GM18526 (cell line): Measurements from ENCODE around the gene CCDC192.

Experiments used
- POLR2A ChIP-seq: IDR thresholded peaks from 3 replicates; pipeline ENCODE4 v1.6.1; 2011; ENCODE audit not compliant: insufficient read length; ENCODE audit errors: extremely low read depth

The CCDC192 gene

DNA sequence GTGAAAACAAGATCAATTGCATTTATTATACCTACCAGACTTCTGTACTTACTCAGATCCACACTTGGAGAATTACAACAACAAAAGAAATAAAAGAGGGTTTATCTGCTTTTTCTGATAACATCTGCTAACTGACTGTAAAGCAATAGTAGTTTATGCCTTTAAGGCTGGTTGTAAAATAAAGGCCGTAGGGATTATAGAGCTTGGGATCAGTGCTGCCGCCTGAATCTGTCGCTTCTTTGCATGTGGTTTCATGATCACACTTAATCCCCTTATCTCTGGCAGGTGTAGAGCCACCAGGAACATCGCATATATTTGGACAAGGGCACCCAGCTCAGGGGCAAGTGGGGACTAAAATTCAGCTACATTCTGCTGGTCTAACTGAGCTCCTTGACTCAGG is 146.7 kb downstream of the CCDC192 start:
- TF ChIP-seq POLR2A: no peak

DNA sequence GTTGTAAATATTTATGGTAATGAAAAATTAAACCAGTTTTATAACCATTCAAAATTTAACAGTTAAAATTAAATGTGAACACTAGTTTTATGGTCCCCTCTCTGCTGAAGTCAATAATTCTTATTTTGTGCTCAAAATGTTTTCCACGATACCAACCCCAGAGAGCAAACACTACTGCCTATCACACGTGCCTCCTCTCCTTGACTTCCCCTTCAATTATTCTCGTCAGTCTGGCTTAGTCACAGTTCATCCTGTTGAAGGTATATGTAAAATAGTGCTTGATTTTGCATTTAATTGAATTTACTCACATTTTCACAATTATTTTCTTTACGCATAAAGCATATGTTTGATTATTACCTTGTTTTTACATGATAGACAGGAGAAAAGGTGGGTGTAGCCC is 148.8 kb downstream of the CCDC192 start:
- no peak for TF ChIP-seq POLR2A

DNA sequence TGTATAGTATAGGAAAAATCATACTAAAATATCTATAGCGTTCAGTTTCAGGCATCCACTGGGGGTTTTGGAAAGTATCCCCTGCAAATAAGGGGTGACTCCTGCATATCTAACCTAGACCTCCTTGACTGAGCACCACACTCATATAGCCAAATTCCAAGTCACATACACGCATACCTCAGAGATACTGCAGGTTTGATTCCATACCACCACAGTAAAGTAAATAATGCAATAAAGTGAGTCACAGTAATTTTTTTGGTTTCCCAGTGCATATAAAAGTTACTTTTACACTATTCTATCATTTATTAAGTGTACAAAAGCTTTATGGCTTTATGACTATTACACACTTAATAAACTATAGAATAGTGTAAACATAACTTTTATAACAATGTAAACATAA is 151.3 kb downstream of the CCDC192 start:
- no peak for TF ChIP-seq POLR2A

DNA sequence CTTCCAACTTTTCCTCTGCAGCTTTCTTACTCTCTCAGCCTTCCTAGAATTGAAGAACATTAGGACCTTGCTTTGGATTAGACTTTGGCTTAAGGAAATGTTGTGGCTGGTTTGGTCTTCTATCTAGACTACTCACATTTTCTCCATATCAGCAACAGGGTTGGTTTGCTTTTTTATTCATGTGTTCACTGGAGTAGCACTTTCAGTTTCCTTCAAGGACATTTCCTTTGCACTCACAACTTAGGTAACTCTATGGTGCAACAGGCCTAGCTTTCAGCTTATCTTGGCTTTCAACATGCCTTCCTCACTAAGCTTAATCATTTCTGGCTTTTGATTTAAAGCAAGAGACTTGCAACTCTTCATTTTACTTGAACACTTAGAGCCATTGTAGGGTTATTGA is 153.1 kb downstream of the CCDC192 start:
- TF ChIP-seq POLR2A: no peak

DNA sequence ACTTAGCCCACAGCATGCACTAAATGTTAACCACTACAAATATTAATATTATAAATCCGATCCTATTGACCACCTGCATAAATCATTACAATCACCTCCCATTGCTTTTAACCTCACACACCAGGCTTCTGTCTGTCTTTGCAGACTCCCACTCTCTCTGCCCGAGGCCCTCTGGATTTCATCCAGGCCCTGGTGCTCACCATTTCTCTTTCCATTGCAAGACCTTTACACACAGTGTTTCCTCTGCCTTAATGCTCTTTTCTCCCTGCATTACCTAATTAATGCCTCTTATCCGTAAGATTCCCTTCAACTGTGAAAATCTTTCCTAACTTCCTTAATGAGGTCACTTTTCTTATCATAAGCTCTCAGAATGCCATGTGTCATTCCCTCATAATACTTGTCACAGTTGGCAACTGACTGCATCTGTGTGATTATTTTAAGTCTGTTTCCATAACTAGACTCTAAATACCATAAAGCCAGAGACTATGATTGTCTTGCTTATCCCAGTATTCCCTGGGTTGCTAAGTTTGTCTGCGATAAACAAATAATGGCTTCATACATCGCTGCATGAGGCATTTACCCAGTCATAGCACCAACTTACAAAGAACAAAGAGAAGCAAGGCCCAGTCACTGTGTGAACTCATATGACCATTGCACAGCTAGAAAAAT is 155.1 kb downstream of the CCDC192 start:
- TF ChIP-seq POLR2A: no peak

DNA sequence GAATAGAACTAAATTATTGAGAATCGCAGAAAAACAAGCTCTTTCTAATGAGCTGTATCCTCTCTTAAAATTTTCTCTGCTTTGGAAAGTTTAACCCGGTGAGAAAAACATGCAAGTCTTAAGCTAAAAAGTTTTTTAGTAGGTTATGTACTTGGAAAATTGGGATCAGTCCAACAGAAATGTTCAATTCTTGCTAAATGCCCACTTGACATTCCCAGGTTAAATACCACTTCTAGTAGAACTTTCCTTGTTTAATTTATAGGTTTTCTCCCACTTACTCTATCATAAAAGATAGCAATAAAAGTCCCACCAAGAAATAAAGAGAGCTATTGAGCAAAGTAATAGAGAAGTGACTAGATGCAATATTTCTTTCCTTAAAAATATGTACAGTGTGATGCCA is 157.1 kb downstream of the CCDC192 start:
- TF ChIP-seq POLR2A: no peak

DNA sequence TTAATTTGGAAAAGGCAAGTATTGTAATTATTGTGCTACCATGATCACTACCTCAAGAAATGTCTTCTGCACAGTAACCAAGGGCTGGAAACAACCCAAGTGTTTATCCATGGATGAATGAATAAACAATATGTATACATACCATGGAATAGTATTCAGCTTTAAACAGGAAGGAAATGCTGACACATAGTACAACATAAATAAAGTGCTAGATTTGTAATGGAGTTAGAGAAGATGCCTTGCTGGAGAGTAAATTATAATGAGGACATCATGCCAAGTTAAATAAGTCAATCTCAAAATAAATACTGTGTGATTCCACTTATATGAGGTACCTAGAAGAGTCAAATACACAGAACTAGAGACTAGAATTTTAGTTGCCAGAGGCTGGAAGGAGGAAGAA is 160.0 kb downstream of the CCDC192 start:
- TF ChIP-seq POLR2A: no peak

DNA sequence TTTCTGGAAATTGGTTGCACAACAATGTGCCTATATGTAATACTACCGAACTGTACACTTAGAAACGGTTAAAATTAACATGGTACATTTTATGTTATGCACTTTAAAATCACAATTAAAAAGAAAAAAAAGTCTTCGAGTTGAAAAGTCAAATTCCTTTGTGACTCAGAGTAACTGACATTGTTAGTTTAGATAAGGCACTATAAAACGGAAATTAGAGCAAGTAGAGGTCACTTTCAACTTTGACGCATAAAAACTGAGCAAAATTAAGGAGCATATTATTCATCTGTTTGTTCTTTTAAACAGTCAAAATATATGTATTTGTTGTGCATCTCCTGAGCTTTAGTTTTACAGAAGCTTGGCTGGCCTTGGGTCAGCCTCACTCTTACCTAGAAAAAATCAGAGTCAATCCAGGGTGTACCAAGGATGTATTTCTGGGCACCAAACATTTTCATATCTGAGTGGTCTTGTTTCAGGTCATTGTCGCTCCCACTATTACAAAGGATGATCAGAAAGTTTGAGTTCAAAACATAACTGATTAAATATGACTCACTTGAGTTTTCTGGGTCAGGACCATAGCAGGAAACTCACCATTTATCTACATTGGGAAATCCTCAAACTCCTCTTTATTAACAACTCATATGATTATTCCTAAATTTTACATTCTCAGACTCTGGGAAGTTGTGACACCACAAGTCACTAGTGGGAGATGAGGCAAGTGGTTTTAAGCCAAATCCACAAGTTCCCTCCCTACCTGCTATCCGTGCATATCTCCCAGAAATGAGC is 160.6 kb downstream of the CCDC192 start:
- TF ChIP-seq POLR2A: no peak

DNA sequence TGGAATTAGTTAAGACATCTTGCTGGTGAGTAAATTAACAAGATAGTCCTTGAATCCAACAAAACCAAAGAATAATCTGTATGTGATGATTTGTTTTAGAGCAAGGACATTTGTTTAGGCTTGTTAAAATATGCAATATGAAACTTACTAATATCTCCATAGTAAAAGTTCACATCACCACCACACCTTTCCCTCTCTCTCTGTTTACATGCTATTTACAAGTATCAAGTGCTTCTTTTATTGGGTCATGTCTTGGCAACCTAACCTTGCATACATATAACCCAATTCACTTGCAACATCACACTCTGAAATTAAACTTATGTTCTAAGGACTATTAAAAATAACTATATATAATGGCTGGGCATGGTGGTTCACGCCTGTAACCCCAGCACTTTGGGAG is 161.3 kb downstream of the CCDC192 start:
- no peak for TF ChIP-seq POLR2A

DNA sequence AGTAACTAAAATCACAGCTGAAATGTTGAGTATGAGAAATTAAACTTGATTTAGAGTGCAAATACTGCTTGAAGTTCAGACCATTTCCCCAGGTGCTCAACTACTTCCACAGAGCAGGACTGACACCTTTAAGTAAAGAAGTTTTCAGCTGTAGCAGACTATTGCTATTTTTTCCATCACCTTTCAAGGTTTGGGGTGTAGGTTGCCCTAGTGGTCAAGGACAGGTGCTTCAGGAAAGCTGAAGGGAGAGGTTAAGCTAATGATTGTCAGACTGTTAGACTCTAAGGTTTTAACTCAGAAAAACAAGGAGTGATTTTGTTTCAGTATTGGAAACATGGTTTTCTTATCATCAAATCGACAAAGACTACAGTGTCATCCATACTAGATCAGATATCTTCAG is 162.1 kb downstream of the CCDC192 start:
- no peak for TF ChIP-seq POLR2A

DNA sequence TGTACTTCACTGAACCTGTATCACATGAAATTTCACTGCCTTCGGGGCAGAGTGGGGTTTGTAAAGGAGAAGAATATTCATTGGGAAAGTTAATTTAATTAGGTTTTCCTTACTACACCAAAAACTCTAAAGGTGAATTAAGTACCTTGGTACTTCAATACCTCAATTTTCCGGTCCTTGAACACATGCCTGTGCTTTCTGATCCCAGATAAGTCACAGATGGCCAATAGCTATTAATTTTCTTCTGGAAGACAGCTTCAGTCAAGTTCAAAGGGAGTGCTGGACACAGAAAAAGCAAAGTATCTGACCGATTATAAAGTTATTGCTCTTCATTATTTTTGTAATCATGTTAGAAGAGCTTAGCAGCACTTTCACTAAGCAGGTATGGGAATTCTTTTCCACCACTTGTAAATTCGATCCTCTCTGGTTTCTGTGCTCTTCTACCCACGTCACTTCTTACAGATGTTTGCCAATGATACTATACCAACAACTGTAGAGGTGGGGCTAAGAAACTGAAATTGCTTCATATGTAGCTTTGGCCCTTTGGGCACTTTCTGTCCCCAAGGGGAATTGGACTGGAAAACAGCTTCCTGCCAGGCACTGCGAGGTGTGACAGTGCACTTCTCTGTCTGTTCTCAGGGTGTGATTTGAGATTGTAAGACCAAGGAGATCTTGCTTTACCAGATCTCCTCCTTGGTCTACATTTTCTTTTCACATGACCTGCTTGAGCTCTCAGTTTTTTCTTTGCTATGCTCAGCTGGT is 164.0 kb downstream of the CCDC192 start:
- no peak for TF ChIP-seq POLR2A

DNA sequence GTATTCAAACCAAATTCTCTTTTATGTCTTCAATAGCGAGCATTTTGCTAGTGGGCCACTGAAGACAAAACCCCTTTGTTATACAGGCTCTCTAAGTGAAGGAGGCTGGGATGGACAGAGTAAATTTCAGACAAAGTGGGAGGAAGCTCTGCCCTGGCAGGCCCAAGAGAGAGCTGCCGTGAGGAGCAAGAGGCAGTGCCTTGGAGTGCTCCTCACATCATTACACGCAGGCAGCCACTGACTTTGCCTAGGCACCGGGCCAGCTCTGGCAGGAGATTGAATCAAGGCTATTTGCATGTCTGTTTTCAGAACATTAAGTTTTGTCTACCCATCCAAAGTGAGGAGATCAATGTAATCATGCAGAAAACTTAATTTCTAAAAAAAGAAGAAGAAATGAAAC is 167.7 kb downstream of the CCDC192 start:
- no peak for TF ChIP-seq POLR2A

DNA sequence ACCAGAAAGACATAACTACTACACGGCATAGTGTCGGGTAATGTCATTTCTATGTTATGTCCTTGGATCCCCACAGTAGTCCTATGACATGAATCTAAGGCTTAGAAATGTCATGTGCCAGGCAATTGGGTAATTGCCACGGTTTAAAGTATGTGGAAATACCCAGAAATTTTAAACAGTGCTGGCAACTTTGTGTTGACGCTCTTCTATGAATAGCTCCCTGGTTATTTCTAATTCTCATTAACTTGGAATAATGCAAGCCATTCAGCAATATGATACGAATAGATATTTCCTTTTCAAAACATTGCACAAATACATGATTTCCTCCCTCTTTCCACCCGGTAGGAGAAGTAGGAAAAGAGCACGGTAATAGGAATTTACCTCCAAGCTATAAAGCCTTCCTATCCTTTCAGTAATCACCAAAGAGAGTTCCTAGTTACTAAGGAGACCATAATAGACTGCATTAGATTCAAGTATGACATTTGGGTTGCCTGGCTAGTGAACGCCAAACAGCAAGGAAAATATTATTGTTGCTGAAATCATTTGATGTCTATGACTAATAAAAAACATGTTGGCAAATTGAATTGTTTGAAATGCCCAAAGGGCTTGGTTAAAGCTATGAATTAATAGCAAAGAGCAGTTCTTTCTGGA is 168.4 kb downstream of the CCDC192 start:
- no peak for TF ChIP-seq POLR2A

DNA sequence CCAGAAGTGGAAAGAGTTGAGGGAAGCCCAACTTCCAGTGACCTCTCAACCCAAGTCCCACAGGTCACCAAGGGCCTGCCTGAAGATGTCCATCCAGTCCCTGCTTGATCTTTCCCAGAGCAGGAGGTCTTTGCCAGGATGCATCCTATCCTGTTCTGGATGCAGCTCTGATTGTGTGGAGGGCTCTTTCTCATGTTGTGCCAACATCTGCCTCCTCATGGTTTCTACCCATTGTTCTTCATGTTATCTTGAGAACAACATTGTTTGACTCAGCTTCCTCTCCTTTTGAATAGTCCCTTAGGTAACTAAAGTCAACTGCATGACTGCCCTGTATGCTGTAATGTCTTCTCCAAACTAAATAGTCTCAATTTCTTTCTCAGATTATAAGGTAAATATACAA is 169.3 kb downstream of the CCDC192 start:
- no peak for TF ChIP-seq POLR2A

DNA sequence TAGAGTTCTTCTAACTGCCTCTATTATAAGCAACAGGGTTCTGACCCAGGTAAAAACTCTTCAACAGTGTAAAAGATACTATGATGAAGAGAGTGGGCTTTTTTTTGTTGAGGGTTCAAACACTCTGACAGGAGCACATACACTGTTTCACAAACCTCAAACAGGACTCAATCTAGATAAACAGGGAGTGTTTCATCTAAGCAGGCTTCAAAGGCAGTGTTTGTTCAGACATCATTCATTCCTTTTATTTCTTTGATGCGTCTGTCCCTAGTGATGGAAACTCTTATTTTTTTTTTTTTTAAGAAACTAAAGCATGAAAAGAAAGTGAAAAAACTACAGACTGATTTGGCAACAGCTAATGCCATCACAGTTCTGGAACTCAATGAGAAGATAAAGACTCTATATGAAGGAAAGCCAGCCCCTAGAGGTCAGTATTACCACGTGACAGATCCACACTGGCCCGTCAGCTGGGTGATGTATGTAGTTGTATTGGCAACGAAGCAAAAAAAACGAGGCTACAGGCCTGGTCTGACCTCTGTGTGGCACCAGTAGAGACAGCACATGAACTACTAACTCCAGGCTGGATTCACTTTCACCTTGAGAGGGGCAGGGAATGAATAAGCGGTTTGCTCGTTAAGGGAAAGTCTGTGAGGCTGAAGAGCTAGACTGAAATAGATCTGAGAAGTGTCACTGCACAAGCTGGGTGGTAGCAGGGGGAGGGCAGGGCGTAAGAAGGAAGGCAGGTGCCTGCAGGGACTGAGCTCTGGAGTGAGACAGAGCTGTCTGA is 172.2 kb downstream of the CCDC192 start:
- TF ChIP-seq POLR2A: no peak
